Tongue (tissue), 2 donors: ENCODE results near the gene CEP41. TPM values are rescaled to one million over a fixed set of nuclear protein-coding genes. Genes with fewer than 3 reads are reported as not detected.
"Not testable (repeated sequence)": the region's sequence is repeated elsewhere in the genome, so short reads cannot be mapped to it uniquely, and the experiment has no call there.

Source experiments
- DNase-seq: peaks from one replicate; pipeline ENCODE4 v3.0.0-alpha.2; 2015
- total RNA-seq: library from RNA; depleted of rRNA; stranded (reverse); fragments of >200 nt; gene quantifications from one replicate; pipeline ENCODE4 v1.2.3, GENCODE V29; 2014

Gene CEP41
- total RNA-seq, 1 donor from 2014 or later, result 28.3 TPM

DNA sequence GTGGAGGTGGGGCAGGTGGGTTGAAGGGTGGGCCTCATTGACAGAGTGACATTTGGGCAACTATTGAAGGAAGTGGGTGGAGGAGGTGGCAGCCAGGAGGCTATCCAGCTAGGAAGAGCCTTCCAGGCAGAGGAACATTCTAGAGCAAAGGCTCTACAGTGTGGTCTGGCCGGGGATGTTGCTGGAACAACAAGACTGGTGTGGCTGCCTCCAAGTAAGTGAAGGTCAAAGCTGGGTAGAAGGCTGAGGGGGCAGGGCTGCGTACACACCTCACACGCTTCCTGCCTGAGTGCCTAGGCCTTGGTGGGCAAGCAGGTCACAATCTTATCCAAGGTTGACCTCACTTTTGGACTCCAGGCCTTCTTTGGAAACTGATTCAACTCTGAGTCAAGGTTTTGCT lies 53.9 kb downstream of the CEP41 start:
- DNase-seq, result no peak

DNA sequence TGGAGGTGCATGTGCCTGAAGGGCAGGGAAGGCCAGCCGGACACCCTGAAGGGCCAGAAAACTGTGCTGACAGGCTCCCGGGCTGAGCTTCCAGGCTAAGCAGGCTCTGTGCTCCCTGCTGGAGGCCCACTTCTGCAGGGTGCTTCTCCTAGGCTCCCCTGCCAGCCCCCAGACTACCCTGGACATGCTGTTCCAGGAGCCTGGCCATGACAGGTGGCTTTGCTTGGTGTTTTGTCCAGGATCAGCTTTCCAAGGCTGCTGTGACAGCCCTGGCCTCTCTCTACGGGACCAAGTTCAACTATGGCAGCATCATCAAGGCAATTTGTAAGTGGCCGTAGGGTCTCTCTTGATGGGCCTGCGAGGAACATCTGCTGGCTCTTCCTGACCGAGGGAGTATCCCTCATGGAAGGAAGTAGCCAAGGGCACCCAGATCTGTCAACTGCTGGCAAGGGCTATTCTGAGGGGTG lies 55.2 kb downstream of the CEP41 start:
- no peak for DNase-seq

DNA sequence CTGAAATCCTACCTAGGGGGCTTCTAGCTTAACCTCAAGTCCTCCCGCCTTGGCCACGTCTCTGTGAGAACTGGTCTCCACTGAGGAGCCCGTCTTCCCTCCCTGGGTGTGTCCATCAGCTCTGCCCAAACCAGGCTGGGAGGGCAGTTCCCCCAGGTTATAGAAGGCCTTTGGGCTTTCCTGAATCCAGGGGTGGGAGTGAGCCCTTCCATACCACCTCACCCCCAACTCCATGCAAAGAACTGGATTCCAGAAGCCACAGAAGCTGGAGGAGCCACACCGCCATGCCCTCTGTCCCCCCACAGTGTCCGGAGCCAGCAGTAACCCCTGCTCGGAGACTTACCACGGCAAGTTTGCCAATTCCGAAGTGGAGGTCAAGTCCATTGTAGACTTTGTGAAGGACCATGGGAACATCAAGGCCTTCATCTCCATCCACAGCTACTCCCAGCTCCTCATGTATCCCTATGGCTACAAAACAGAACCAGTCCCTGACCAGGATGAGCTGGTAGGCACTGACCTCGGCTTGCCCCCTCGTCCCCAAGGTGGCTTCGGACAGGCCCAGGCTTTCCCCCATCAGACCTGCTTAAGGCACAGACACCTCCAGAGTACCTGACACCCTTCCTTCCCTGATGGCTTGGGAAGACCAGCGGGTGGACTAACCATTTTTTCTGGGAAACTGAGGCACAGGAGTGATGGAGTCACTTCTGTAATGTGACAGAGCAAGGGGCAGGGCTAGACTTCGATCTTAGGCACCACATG lies 55.8 kb downstream of the CEP41 start:
- no peak for DNase-seq

DNA sequence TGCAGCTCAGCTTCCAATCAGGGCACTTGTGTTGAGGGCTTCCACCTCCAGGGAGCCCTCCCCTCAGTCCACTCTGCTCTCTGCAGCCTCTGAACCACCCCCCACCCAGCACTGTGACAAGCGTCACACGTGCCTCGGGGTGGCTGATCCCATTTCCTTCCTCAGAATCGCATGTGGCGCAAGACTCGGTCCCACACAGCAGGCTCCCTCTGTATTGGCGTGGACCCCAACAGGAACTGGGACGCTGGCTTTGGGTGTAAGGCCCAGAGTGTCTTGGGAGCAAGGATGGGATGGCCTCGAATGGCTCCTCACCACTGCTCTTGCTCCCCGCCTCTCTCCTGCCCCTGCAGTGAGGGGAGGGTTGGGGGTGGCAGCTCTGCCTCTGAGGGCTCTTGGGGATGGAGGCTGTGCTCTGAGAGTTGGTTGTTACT lies 56.4 kb downstream of the CEP41 start:
- no peak for DNase-seq

DNA sequence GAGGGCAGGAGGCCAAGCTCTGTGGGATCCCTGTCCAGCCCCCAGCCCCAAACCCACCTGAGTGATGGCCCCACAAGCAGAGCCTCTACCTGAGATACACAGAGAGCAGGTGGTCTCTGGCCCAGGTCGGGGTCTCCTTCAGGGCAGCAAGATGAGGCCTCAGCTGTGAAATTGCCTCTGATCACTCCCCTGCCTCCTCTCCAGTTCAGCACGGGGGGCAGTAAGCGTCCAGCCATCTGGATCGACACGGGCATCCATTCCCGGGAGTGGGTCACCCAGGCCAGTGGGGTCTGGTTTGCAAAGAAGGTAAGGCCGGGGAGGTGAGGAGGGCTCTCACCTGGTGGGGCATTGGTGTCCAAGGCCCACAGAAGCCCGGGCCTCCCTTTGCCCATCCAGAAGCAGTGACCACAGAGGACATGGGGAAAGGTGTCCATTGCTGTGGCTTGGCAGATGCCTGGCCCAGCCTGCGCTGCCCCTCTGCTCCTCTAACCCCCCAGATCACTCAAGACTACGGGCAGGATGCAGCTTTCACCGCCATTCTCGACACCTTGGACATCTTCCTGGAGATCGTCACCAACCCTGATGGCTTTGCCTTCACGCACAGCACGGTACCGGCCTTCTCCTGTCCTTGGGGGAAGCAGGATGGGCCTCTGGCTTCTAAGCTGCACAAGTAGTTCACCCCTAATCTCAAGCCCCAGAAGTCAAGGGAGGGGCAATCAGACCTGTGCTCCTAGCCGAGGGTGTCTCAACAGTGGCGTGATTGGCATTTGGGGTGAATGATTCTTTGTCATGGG lies 57.4 kb downstream of the CEP41 start:
- DNase-seq, result no peak

DNA sequence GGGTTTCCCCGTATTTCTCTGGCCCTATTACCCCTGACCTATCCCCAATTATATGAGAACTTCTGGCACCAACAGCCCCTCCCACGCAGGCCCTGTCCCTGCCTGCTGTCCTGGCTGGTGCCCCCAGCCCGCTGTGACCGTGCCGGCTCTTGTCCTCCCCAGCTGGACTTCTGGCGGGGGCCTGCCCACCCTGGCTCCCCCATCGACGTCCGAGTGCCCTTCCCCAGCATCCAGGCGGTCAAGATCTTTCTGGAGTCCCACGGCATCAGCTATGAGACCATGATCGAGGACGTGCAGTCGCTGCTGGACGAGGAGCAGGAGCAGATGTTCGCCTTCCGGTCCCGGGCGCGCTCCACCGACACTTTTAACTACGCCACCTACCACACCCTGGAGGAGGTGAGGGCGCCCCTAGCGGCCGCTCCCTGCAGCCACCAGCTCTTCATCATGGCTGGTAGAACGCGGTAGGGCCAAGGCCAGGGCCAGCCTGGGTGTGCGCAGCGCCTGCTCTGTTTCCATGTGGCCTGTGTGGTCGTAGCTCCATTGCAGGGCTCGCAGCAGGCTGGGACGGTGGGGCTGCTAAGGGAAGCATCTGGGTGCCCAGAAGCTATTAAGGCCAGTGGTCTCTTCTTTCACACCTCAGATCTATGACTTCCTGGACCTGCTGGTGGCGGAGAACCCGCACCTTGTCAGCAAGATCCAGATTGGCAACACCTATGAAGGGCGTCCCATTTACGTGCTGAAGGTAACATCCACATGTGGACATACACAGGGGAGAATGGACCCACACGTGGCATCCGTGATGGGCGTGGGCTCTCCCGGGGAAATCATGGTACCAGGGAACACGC lies 59.1 kb downstream of the CEP41 start:
- no peak for DNase-seq

DNA sequence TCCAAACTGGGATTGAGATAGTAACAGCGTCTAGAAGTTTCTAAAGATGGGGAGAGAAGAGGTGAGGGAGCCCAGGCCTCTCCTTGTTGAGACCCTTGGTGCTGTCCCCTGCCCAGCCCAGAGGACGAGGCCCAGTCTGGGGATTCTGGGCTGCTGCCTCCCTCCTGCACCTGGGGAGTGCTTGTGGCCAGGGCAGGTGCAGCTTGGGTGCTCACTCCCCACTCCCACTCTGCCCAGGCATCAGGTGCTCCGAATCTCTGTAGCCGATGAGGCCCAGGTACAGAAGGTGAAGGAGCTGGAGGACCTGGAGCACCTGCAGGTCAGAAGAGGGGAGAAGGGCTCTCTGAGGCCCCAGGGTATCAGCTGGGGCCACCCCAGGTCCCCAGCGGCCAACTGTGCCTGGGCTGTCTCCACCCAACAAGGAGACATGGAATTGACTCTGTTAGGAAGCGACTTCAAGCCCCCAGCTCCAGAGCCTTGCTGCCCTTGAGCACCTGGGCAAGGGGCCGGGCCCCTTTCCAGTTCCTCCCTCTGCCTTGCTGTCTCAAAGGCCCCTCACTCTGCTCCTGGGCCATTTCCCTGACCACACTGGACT lies 59.9 kb downstream of the CEP41 start:
- DNase-seq, result no peak

DNA sequence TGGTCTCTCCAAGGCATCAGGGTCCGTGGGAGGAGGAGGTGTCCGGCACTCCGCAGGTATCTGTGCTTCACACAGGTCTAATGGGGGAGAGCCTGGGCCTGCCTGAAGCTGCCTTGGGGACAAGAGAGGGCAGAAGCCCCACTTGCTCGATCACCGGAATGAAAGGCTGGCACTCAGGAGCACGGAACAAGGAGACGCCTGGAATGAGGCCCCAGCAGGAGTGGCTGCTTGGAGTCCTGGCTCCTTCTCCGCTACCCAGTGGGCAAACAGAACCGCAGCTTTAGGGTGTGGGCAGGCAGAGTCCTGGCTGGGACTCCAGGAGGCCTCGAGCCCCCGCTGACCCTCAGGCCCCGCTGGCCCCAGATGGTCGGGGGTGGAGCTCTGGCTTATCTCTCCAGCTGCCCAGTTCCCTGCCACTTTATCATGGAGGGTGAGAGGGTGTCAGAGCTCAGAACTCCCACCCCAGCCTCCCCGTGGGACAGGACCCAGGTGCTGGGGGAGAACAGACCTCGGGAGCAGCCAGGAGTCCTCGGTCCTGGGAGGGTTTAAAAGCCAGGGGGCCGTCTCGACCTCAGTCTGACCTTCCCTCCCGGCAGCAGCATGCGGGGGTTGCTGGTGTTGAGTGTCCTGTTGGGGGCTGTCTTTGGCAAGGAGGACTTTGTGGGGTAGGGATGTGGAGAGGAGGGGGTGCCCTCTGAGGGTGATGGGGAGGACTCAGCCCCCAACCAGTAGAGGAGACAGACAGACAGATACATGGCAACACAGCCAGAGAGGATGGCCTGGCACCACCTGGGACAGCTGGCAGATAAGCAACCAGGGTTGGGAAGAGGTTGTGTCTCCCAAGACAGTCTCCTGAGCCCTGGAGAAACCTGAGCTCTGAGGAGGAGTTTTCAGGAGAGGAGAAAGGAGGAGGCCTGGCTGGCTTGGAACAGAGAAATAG lies 60.6 kb downstream of the CEP41 start, which contains the start of gene CPA1:
TSS of gene CPA1 (plus strand) at position 574 of the 940 bp plus-strand sequence. CDS start at position 601, 27 bp downstream.
- DNase-seq, result peak; percentile 58

DNA sequence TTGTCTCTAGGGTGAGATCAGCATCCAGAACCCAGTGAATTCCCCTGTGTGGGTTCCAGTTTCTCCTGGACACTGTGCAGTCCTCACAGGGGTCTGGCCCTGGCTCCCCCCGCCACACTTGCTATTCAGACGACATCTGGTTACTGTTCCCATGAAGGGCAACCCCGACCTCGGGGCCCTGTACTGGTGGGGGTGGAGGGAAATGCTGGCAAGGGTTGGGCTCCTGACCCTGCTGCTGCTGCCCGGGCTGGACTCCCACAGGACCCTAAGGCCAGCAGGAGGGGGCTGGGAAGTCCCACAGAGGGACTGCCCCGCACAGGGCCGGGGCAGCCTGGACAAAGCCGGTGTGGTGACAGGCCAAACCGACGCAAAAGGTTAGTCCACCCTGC lies 61.3 kb downstream of the CEP41 start:
- no peak for DNase-seq

DNA sequence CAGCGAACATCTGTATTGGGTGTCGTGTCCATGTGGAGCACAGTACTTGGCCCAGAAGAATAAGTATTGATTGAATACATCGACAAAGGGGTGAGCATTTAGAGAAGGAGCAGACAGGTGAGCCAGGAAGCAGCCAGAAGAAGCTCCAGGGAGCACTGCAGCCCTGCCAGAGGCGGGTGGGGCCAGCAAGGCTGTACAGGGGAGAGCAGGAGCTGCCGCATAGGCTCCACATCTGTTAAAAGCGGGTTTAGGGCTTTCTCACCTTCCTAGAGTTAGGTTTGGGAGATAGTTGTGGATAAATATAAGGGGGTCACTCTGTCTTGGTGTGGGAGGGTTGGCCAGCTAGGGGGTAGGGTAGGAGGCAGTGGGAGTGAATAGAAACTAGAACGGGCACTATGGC lies 61.8 kb downstream of the CEP41 start:
- DNase-seq, result no peak

DNA sequence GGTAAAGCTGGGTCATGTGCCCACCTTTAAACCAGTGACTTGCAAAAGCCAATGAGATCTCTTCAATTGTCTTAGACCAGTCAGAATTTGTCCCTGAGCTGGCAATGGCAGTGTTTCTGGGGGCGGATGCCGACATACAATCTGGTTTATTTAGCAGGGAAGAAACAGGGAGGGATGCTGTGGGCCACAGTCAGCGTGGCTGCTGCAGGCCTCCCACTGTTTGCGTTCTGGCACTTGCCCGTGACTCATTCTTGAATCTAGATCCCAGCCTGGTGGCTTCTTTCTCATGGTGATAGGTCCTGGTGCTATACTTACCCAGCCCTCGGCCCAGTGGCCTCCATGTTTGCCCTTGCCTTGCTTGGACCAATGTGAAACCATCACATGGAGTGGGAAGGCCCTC lies 63.6 kb downstream of the CEP41 start:
- DNase-seq, result no peak

DNA sequence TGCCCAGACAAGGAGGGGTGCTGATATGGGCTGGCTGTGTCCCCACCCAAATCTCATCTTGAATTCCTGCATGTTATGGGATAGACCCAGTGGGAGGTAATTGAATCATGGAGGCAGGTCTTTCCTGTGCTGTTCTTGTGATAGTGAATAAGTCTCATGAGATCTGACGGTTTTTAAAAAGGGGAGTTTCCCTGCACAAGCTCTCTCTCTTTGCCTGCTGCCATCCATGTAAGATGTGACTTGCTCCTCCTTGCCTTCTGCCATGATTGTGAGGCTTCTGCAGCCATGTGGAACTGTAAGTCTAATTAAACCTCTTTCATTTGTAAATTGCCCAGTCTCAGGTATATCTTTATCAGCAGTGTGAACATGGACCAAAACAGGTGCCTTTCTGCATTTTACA lies 64.4 kb downstream of the CEP41 start:
- not testable (repeated sequence) for DNase-seq

DNA sequence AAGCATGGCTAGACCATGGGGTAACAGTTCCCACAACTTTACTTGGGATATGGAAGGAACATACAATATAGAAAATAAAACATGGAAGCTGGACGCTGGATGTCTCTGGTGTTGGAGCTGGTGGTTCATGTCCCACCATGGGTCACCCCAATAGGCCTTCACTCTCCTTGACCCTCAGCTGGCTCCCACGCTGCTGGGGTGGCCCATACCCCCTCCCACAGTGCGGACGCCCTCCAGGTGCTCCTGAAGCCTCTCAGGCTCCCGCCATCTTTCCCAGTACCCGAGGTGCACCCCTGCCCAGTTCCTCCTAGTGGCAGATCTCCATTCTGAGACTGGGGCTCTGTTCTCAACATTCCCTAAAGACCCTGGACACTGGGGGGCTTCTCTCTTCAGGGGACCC lies 66.3 kb downstream of the CEP41 start:
- no peak for DNase-seq

DNA sequence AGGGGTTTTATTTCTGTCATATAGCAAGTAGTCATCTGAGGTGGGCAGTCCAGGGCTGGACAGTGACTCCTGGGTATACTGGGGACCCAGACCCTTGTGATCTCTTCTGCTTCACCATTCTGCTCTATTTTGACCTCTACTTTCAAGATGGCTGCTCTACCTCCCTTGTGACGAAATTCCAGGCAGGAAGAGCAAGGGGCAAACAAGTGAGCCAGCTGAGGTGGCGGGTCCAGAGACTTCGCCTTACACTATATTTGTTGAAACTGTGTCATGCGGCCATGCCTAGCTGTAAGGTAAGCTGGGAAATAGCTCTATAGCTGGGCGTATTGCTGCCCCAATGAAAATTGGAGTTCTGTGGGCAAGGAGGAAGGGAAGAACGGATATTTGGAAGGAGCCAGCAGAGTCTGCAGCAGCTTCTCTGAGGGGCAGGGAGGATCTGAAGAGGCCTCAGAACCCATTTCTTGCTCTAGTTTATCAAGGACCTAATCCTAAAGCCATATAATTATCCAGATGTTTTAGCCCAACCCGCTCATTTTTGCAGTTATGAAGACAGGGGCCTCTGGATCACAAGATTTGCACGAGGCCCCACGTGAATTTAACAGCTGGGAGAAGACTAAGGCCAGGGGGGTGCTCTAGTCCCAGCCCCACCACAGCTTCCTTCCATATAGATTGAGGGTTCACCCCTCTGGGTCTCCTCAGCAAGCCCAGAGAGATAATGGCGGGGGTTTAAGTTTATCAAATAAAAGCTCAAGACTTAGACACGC lies 68.2 kb downstream of the CEP41 start:
- DNase-seq, result no peak

DNA sequence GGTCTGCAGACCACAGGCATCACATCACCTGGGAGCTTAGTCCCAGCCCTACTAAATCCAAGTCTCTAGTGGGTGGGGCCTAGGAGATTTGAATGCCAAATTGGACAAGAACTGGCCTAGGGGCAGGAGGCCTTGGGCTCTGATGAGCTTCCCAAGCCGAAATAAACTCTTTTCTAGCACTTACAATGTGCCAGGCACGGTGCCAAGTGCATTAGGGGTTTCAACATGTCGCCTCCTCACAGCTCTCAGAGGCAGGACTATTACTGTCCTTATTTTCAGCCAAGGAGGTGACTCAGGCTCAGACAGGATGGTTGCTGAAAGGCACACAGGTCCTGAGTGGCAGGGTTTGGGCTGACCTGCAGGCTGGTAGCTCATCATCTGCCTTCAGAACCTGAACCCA lies 69.8 kb downstream of the CEP41 start:
- DNase-seq, result peak; percentile 45

DNA sequence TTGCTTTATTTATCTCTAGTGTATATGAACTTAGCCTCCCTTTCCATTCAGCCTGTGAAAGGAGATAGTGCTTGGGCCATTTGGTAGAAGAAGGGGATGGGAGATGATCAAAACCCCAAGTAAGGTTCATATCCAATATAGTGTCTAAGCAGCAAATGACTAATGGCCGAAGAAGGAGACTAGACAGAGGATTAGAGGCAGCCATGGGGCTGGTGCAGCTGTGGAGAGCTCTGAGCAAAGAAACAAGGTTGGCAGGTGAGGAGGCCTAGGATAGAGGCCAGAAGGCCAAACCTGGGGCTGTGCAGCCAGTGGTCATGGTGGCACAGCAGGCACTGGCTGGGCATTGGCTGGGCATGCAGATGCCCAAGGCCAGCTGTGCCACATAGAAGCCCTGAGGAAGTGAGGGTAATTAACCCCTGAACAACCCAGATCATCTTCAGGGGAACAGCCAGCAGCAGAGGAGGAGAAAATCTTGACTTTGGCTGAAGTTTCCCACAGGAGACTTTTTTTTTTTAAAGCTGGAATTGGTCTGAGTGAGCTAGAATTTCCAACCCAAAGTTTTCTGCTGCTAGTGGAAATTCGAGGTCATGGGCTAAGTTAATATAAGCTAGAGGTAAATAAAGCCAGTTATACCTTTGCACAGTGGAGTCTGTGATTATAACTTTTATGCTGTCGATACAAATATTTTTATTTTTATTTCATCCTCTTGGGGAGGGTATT lies 70.8 kb downstream of the CEP41 start:
- peak; percentile 57 for DNase-seq

DNA sequence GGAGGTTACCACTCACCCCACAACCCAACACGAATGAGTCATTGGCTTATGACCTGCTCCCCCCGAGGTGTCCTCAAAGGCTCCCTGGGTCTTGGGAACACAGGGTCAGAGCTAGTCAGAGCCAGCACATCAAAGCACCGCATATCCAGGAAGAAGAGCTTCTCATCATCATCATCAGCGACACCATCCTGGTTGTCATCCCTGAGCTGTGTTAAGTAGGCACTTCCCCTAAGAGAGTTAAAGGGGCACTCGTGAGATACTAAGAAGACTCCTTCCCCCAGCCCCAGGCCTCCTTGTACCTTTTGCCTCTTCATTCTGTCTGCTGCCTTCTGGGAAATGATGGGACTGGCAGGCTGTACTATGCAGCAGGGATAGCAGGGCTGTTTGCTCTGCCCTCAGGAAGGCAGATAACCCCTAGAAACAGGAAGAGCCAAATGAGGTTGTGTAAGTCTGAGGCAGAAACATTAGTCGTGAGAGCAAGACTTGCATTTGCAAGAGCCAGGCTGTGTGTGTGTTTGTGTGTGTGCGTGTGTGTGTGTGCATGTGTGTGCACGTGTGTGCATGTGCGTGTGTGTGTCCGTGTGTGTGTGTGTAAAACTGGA lies 71.6 kb downstream of the CEP41 start:
- peak; percentile 54 for DNase-seq

DNA sequence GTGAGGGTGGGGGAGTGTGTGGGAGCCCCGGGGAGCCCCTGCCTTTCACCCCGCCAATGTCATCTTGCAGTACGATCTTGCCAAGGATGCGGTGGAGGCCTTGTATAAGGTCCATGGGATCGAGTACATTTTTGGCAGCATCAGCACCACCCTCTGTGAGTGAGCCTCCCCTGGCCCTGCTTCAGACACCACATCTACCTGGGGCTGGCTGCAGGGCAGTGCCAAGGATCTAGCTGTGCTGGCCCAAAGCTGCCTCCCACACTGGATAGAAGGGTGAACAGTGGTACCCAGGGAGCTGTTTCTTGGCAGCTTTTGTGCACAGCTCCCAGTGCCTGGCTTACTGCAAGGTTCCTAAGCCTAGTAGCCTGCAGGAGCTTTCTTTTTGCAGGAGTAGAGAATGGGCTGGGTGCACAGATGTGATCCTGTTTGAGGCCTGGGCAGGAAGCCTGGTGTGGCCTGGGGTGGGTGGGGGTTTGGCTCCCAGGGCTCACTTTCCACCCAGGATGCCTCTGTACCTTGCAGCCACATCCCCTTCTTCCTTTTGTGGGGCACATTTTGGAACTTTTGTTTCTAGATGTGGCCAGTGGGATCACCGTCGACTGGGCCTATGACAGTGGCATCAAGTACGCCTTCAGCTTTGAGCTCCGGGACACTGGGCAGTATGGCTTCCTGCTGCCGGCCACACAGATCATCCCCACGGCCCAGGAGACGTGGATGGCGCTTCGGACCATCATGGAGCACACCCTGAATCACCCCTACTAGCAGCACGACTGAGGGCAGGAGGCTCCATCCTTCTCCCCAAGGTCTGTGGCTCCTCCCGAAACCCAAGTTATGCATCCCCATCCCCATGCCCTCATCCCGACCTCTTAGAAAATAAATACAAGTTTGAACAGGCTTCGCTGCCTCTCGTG lies 72.7 kb downstream of the CEP41 start:
- no peak for DNase-seq
